ENCODE results near the gene KRT79.
"Not testable (repeated sequence)": the region's sequence is repeated elsewhere in the genome, so short reads cannot be mapped to it uniquely, and the experiment has no call there.

The KRT79 gene

DNA sequence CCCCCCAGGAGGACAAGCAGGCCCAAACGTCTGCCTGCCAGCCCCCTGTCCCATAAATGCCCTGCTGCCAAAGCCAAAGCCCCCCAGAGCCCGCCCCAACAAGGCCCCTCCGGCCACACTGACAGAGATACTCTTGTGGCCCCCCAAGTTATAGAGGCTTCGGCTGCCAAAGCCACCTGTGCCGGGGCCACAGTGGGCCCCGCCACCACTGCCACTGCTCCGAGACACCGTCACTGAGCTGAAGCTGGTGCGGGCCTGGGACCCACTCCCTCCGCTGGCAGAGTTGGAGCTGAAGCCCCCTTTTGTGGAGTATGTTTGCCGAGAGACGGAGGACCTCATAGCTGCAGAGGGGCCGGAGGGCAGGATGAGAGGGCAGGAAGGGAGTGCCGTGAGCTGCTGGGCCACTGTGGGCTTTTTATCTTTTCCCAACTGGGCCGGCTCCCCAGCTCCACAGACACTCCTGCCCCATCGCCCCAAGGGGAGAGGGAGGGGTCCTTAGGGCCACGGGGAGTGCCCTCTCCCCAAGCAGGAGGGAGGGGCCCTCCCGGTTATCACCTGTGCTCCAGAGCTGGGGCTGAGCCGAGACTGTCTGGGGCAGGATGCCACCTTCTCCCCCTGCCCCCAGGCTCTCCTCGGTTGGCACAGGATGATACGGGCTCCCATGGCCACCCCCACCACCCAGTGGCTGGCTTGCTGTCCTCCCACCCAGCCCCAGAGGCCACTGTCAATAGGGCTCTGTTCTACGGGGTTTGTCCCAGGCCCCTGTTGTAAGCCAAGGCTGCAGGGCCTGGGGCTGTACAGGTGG lies at the start of gene KRT79:
Gene KRT79 (minus strand): TSS at position 390 of the 805 bp plus-strand sequence. CDS start 51 bp downstream, at position 339.
- no peak for DNase-seq (ENCODE audit: low read depth in 2 of 2)

DNA sequence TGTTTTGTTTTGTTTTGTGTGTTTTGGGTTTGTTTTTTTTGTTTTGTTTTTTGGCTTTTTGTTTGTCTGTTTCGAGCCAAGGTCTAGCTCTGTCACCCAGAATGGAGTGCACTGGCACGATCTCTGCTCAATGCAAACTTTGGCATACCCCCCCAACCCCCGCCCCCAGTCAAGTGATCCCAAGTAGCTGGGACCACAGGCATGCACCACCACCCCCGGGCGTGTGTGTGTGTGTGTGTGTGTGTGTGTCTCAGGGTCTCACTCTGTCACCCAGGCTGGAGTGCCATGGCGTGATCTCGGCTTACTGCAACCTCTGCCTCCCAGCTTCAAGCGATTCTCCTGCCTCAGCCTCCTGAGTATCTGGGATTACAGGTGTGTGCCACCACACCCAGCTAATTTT lies 46.4 kb upstream of the KRT79 start:
- DNase-seq (ENCODE audit: low read depth in 2 of 2), result not testable (repeated sequence)

DNA sequence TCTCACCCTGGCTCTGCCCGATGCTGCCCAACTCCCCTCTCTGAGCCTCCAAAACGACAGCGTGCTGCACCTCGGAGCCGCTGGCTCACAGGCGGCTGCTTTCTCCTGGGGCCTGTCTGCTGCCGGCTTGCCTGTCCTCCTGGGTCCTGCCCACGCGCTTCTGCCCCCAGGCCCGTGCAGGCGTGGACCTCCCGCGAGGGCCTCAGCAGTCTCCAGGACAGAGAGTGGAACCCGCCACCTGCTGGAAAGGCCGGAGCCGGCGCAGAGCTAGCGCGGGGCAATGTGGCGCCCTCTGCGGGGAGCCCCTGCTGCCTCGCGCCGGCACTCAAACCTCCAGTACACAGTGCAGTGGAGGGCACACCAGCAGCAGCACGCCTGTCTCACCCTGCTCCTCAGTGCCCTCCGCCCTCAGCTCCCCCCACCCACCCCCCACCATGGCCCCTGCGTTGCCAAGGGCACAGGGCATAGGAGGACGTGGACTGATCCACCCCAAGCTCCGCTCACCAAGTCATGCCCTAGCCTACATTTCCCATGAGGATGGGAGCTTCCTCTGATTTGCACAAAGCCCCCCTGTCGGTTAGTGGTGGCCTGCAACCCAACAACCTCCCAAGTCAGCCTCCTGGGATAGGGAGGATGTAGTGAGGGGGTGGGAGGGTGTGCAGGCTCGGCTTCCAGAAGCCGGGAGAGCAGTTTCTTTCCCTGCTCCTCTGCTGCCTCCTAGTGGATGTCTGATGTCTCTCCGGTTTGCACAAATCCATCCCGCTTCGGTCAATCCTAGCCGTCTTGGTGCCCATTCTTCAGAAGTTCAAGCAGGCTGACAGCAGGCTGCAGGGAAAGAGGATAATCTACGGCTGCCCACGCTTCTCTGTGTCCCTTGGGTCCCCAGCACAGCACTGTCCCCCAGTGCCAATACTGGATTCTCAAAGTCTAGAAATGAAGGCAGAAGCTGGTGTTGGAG lies 45.6 kb upstream of the KRT79 start:
- DNase-seq (ENCODE audit: low read depth in 2 of 2), result peak; percentile 61 to 64

DNA sequence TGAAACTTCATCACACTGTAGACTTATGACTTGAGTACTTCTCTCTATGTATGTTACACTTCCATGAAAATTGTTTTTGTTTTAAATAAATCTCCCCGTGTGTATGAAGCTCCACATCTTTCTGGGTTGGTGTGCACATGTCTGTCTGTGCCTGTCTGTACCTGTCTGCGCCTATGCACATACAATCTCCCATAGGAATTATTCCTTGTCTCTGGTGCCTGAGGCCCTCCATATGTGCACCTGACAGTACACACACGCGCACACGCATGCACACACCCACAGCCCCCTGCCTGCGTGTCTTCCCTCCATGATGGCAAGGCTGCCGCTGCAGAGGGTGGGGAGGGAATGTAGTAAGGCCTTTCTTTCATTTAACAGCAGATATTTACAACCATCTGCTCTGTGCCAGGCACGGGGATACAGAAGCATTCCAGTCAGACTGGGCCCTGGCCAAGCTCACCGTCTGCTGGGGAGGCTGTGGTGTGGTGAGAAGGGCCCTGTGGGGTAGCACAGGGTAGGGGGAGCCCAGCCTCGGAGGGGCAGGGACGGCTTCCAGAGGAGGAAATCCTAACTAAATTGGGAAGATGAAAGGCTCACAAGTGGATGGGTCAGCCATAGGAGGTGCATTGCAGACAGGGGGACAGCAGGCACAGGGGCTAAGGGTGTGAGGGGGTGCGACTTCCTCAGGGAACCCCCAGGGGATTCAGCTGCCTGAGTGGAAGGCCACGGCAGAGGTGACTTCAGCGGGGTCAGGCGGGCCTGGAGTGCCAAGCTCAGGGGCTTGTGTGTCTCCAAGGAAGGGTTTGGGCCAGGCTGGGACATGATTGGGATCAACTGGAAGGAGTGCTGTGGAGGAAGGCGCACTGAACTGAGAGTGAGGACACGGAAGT lies 44.6 kb upstream of the KRT79 start:
- no peak for DNase-seq (ENCODE audit: low read depth in 2 of 2)

DNA sequence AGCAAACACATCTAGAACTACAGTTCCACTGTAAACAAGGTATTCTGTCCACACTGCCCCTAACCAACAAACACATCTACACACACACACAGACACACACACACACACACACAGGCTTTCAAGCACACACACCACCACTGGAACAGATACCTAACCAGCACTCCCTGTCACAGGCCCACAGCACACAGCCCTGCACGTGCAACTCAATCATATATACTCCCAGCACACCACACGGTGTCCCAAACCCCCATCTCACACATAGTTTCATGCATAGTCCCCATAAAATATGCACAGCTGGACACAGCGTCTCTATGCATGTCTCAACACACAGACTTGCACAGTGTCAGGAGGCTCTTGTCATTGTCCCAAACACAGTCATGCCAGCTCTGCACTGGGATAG lies 43.1 kb upstream of the KRT79 start:
- no peak for DNase-seq (ENCODE audit: low read depth in 2 of 2)

DNA sequence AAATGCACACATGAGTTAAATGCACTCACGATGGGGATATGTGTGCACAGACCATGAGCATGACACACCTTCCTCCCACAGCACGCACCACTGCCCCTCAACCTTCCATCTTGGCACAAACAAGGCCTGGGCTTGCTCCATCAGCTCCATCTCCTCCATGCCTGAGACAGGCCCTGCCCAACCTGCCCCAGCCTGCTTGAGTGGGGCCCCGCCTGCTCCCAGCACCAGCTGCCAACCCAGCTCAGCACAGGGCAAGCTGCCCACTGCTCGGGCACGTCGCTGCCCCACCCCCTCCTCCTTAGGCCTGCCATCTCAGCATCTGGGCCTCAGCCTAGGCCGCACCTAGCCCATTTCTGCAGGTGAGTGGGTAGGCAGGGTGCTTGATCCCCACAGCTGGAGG lies 42.3 kb upstream of the KRT79 start:
- no peak for DNase-seq (ENCODE audit: low read depth in 2 of 2)

DNA sequence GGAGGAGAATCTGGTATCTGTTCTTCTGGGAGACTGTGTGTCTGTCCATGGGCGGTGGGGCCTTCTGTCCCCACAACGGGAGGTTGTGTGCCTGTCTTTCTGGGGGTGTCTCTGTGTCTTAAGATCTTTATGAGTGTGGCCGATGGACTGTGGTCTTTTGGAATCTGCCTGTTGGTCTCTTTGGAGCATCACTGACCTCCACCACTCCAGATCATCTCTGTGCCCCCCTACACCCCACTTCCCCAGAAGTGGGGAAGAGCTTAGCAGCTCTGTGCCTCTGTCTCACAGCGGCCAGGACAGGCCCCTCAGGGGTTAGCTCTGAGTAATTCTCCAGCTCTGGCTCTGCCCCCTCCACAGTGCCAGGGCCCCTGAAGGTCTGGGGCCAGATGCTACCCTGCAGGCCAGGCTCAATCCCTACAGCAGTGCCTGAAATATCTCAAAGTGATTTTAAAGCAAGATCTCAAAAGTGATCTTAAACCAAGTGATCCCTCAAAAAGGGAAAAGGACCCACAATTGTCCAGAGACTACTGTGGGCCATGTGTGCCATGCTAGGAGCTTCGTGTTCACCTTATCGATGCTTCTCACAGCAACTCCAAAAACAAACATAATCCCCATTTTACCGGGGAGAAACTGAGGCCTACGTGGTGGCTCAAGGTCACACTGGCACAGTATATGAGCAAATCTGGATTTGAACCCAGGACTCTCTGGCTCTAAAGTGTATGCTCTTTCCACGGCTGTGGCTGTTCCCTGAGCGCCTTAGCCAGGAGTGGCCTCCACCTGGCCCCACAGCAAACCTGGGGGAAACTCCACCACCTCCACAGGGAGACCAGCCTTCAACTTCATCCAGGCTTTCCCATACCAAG lies 40.7 kb upstream of the KRT79 start:
- no peak for DNase-seq (ENCODE audit: low read depth in 2 of 2)

DNA sequence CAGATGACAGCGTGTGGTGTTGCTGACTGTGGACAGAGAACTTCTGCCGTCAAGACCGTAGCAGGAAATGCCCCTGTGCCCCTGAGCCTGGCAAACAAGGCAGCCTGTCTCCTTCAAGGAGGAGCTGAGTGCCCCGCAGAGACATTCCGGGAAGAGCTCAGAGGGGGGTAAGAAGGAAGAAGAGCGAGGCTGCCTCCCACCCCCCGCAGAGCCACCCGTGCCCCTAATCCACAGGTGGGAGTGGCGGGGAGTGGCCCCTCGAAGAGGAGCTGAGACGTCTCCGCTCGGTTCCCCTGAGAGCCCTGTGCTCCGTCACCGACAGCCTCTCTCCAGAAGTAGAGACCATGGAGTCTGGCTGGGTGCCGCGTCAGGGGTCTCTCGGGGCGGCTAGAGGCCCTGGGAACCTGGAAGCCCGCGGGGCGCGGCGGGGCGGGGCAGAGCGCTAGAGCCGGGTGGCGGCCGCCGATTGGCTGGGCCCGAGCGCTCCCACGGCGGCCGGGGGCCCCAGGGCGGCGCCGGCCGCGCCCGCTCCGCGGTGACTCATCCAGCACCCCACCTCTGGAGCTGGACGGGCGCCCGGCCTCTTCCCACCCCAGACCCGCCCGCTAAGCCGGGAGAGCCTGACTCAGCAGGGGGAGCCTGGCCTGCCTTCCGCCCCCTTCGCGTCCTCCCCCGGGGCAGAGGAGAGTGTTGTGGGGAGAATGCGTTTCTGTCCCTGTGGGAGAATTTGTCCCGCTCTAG lies 39.9 kb upstream of the KRT79 start:
- no peak for DNase-seq (ENCODE audit: low read depth in 2 of 2)

DNA sequence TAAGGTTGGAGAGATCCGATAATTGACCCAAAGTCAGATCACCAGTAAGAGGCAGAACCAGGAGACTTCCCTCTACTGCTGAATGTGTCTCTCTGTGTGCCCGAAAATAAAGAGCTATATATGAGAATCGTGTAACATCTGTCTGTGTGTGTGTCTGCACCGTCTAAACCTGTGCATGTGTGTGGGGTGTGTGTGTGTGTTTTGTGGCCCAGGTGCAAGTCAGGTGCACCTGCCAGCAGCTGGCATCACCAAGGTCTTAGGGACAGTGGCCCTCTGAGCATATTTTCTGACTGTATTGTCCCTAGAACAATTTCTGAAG lies 39.4 kb upstream of the KRT79 start:
- no peak for DNase-seq (ENCODE audit: low read depth in 2 of 2)

DNA sequence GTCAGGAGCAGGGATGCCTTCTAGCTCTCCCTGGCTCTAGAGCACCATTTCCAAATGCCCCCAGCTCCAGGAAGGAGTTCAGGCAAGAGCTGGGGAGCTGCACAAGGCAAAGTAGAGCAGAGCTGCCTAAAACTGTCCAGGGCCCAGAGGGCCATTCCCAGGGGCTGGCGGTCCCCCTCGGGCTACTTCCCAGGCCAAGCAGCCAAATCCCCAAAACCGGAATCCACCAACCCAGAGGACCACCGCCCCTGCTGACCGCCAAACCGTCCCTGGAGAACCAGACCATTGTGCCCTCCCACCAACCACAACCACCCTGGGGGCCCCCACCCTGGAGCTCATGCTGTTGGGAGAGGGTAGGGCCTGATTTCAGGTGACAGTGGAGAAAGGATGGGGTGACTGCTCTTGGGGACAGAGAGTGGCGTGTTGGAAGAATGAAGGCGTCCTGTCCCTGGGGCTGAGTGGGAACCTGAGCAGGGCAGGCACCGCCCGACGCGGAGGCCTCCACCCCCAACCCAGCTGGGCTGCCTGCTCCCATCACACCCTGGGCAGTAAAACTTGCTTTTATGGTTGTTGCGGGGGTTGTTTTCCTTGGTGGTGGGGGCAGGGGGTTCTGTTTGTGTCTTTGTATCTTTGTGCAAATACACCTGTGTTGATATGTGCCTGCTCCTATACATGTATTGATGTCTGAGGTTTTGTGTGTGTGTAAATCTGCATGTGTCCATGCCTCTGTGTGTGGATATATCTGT lies 38.7 kb upstream of the KRT79 start:
- DNase-seq (ENCODE audit: low read depth in 2 of 2), result no peak

DNA sequence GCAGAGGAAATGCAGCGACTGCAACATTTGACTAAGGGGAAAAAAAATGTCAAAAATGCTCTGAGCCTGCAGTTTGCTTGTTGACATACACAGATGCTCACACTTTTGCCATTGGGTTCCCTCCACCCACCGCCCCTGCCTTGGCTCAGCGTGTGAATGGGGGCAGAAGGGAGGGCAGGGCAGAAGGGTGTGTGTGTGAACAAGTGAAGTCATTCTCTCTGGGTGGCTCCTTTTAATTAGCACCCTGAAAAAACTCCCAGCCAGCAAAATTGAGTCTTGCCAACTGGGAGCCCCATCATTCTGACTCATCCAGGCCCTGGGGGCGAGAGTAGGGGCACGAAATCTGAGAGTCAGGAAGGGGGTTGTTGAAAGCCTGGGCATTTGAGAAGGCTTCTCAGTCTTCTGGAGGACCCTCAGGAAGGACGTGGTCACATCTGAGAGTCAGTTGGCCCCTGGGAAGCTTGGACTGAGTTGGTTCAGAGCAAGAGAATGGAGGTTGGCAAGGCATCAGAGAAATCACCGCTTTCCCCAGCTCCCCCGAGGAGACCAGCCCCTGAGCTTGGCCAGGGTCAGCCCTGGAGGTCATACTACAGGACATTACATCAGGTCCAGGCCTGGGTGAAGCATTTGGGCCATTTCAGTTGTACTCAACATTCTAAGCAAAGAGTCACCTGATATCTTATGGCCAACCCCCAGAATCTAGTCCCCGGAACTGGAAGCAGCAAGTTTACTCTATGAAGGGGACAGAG lies 37.4 kb upstream of the KRT79 start:
- no peak for DNase-seq (ENCODE audit: low read depth in 2 of 2)

DNA sequence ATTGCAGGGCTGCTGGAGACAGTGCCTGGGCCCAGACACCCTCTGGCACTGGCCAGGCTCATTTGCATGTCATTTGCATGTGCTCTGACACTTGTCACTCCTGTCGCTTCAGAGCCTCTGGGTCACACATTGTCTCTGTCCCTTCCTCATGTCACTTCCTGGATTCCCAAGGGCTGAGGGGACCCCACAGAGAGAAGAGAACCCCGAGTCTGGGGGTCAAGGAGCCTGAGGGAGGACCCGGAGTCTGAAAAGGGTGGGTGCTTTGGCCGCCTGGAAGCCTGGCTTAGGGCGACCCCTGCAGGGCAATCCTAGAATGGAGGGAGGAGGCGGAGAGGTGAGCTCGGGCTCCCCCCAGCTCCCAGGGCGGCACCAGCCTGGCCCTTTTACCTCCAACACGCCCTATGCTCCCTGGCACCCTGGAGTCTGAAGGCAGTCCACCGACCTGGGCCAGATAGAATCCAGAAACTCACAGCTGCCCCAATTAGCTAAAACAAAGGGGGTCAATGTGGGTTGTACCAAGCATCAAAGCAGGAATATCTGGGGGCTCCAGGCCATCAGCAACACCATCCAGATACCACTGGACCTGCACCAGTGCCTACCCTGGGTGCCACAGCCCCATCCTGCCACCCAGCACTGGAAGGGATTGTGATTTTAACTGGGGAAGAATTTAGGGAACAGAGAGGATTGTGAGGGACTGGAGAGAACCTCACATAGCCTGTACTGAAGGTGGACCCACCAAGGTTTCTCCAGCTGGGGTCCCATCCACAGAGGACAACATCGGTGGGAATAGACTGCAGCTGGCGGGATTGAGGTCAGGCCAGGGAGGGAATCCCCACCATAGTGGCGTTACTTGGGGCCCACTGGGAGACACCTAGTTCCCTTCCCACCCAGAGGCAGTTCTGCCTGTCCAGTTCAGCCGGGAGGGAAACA lies 36.5 kb upstream of the KRT79 start:
- peak; percentile 58 to 73 for DNase-seq (ENCODE audit: low read depth in 2 of 2)

DNA sequence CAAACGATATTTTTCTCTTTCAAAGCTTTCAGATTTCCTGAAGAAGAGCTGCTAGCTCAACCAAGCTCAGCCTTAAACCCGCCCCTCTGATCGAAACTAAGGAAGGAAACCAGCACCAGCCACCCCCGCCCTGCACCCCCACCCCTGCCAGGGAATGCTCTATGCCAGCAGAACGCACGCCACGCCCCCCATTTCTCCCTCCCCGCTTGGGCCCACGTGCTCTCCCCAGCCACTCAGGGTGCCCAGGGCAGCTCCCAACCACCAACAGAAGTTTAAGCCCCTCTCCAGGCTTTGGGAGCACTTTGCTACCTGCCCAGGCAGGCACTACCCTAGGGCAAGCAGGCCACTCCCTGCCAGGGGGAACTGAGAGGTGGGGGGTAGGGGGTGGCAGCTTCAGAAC lies 33.5 kb upstream of the KRT79 start:
- DNase-seq (ENCODE audit: low read depth in 2 of 2), result no peak

DNA sequence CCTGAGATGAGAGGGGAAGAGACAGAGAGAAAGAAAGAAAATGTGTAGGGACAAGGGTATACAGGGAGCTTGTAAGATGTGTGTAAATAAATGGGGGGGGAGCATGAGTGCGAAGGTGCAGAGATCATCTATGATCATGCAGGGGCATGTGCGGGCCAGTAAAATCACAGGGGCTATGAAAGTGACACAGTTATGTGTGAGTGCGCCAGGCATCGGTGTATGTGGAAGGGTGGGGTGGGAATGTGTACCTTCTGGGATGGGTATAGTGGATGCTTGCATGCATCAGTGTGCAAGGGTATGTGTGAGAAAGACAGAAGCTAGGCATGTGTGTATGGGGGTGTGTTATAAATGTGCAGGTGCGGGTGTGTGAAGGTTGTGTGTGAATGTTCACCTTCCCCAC lies 33.0 kb upstream of the KRT79 start:
- DNase-seq (ENCODE audit: low read depth in 2 of 2), result no peak

DNA sequence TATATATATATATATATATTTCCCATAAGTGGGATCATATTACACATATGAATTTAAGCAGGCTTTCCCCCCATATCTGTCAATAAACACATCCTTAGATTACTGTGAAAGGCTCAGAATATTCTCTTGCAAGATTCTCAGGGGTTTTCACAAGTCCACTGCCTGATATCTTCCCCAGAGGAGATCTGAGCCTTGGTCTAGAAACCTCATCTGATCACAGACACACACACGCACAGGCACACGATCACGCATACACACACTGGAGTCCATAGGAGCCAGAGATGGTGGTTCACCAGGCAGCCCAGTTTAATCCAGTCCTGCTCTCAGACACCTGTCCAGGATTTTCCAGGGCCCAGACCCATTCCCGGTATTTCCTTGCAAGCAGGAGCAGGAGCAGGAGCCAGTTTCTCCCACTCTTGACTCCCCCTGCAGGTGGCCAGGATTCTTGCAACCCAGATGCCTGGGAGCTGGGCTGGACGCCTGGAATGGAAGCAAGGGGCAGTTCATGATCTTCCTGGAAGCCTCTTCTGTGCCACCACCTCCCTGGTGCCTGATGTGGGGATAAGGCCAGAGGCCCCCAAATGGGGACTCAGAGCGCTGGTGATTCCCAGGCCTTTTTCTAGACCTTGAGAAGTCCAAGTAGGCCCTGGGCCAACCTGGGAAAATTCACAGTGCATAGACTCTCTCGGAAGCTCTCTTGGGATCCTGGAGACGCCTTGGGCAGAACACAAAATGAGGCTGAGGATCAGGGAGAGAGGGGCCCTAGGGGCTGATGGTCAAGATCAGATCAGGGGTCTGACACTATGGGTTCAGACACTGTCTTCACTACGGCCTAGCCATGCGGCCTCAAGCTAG lies 31.2 kb upstream of the KRT79 start:
- DNase-seq (ENCODE audit: low read depth in 2 of 2), result no peak

DNA sequence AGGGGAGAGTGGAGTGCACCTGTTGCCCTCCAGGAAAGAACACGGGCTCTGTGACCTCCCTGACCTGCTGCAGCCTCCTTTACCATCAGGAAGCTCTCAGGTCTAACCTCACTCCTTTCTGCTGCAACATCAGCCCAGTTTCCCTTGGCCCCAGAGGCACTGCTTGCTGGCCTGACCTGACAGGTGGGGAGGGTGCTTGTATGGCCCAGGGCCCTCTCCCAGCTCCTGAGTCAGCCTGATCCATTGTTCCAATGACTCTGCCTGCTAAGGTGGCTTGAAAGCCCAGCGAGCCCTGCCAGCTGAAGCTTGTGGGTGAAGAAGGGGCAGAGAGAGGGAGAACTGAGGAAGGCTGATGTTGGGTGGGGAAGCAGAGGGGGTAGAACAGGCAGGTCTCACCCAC lies 27.9 kb upstream of the KRT79 start:
- DNase-seq (ENCODE audit: low read depth in 2 of 2), result no peak

DNA sequence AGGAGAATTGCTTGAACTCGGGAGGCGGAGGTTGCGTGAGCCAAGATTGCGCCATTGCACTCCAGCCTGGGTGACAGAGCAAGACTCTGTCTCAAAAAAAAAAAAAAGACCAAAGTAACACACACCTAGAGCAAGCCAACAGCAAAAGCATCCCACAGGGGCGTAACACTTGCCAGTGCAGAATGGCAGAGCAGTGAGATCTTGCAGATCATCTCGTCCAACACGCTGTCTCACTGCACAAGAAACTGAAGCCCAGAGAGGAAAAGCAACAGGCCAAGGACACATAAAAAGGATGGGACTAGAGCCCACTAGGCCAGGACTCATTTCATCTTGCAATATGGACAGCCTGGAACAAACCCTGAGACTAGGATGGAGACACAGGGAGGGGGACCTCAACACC lies 27.4 kb upstream of the KRT79 start:
- DNase-seq (ENCODE audit: low read depth in 2 of 2), result no peak

All from stimulated activated CD4-positive, alpha-beta T cell treated with anti-CD3 and anti-CD28 coated beads, Interleukin-15, amount 100 ng/mL, for 48 hours (primary cell).